Parathyroid adenoma (tissue), 2 donors: ENCODE data around the gene PRPF40B.

Source experiments
- H2AFZ ChIP-seq: fragments of 300-600 bp; sonication (generic); one replicate; pipeline ENCODE4 v1.7.0; 2017; ENCODE audit warnings: antibody characterized with exemption, mild to moderate bottlenecking
- H3K27ac ChIP-seq: fragments of 300-600 bp; sonication (generic); one replicate; pipeline ENCODE4 v1.7.0; 2017
- H3K27me3 ChIP-seq: fragments of 300-600 bp; sonication (generic); one replicate; pipeline ENCODE4 v1.7.0; 2017; ENCODE audit warnings: low read length; ENCODE audit not compliant: control insufficient read depth, insufficient read depth
- H3K36me3 ChIP-seq: fragments of 300-600 bp; sonication (generic); one replicate; pipeline ENCODE4 v1.7.0; 2017; ENCODE audit warnings: low read length; ENCODE audit not compliant: control insufficient read depth, insufficient read depth
- H3K4me1 ChIP-seq: fragments of 300-600 bp; sonication (generic); one replicate; pipeline ENCODE4 v1.7.0; 2017; ENCODE audit warnings: control low read depth
- H3K4me2 ChIP-seq: fragments of 300-600 bp; sonication (generic); one replicate; pipeline ENCODE4 v1.7.0; 2017; ENCODE audit warnings: low read length
- H3K4me3 ChIP-seq: fragments of 300-600 bp; sonication (generic); one replicate; pipeline ENCODE4 v1.7.0; 2017; ENCODE audit warnings: low read depth, low read length
- H3K79me2 ChIP-seq: fragments of 300-600 bp; sonication (generic); one replicate; pipeline ENCODE4 v1.7.0; 2017; ENCODE audit warnings: control low read depth
- H3K9ac ChIP-seq: fragments of 300-600 bp; sonication (generic); one replicate; pipeline ENCODE4 v1.7.0; 2017; ENCODE audit warnings: mild to moderate bottlenecking
- H3K9me3 ChIP-seq: fragments of 300-600 bp; sonication (generic); one replicate; pipeline ENCODE4 v1.7.0; 2017; ENCODE audit warnings: low read length; ENCODE audit not compliant: control insufficient read depth
- TF ChIP-seq, protein P1 (sequence below): fragments of 300-600 bp; sonication (generic); IDR thresholded peaks from one replicate; pipeline ENCODE4 v1.7.0; 2017; ENCODE audit warnings: antibody characterized with exemption, mild to moderate bottlenecking
- donor health status: primary hyperparathyroidism.

The PRPF40B gene

GRCh38 chr12:49633703-49634345 is 10.5 kb downstream of the PRPF40B start:
- no peak overlapping the region for H3K4me3 ChIP-seq
- no peaks in the 10 kb centered on the region for H3K4me1 ChIP-seq
- H3K9me3 ChIP-seq: no peaks in the 10 kb centered on the region
- H2AFZ ChIP-seq: no peak overlapping the region
- H3K9ac ChIP-seq: no peak overlapping the region
- no peaks in the 10 kb centered on the region for H3K36me3 ChIP-seq
- H3K79me2 ChIP-seq: peaks cover 2% of the 10 kb centered on the region
- TF ChIP-seq, protein P1, sequence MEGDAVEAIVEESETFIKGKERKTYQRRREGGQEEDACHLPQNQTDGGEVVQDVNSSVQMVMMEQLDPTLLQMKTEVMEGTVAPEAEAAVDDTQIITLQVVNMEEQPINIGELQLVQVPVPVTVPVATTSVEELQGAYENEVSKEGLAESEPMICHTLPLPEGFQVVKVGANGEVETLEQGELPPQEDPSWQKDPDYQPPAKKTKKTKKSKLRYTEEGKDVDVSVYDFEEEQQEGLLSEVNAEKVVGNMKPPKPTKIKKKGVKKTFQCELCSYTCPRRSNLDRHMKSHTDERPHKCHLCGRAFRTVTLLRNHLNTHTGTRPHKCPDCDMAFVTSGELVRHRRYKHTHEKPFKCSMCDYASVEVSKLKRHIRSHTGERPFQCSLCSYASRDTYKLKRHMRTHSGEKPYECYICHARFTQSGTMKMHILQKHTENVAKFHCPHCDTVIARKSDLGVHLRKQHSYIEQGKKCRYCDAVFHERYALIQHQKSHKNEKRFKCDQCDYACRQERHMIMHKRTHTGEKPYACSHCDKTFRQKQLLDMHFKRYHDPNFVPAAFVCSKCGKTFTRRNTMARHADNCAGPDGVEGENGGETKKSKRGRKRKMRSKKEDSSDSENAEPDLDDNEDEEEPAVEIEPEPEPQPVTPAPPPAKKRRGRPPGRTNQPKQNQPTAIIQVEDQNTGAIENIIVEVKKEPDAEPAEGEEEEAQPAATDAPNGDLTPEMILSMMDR: no peak
- H3K27ac ChIP-seq: no peak overlapping the region
- H3K4me2 ChIP-seq: no peak overlapping the region
- no peaks in the 10 kb centered on the region for H3K27me3 ChIP-seq

DNA sequence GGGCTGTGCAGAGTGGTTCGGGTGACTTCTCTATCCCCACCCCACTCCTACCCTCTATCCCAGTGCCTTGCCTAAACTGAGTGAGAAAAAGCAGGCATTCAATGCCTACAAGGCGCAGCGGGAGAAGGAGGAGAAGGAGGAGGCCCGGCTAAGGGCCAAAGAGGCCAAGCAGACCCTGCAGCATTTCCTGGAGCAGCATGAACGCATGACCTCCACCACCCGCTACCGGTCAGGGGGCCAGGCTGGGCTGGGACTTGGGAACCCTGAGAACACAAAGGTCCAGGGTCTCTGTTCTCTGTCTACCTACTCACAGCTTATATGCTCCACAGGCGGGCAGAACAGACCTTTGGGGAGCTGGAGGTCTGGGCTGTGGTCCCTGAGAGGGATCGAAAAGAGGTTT is 11.7 kb downstream of the PRPF40B start:
- Histone ChIP-seq H2AFZ (no peak overlapping the region), H3K27ac (no peak overlapping the region), H3K4me3 (no peak overlapping the region), H3K4me2 (no peak overlapping the region), H3K27me3 (no peaks in the 10 kb centered on the region), H3K9ac (no peak overlapping the region), H3K36me3 (no peaks in the 10 kb centered on the region), H3K9me3 (no peaks in the 10 kb centered on the region), H3K4me1 (no peaks in the 10 kb centered on the region), H3K79me2 (peaks cover 2% of the 10 kb centered on the region)
- TF ChIP-seq, protein P1: no peak

- H3K4me2 ChIP-seq: no peak overlapping the region
- H3K27ac ChIP-seq: no peak overlapping the region
- no peaks in the 10 kb centered on the region for H3K36me3 ChIP-seq
- H2AFZ ChIP-seq: no peak overlapping the region
- no peaks in the 10 kb centered on the region for H3K27me3 ChIP-seq
- TF ChIP-seq, protein P1: no peak
- H3K9ac ChIP-seq: no peak overlapping the region
- no peak overlapping the region for H3K4me3 ChIP-seq
- H3K9me3 ChIP-seq: no peaks in the 10 kb centered on the region
- peaks cover 2% of the 10 kb centered on the region for H3K79me2 ChIP-seq
- H3K4me1 ChIP-seq: no peaks in the 10 kb centered on the region
These were observed 12.3 kb downstream of the PRPF40B start for GRCh38 chr12:49635656-49636055.

DNA sequence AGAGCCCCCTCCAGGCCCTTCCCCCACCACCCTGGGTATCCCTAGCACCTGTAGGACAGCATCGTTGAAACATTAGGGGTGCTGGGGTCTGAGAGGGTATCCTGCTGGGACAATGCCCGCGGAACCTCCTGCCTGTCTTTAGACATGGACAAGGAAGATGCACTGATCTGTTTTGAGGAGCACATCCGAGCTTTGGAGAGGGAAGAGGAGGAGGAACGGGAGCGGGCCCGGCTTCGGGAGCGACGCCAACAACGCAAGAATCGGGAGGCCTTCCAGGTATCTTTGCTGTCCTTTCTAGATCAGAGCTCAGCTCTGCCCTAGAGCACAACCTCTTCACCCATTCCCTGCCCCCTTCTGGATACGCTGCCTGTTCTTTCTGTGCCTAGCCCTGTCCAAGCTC is 13.2 kb downstream of the PRPF40B start:
- no peaks in the 10 kb centered on the region for H3K36me3 ChIP-seq
- no peak overlapping the region for H3K27ac ChIP-seq
- H3K9me3 ChIP-seq: no peaks in the 10 kb centered on the region
- H3K9ac ChIP-seq: no peak overlapping the region
- no peak overlapping the region for H2AFZ ChIP-seq
- H3K27me3 ChIP-seq: no peaks in the 10 kb centered on the region
- TF ChIP-seq, protein P1: no peak
- no peak overlapping the region for H3K4me2 ChIP-seq
- H3K4me3 ChIP-seq: no peak overlapping the region
- H3K4me1 ChIP-seq: no peaks in the 10 kb centered on the region
- peaks cover 2% of the 10 kb centered on the region for H3K79me2 ChIP-seq
